ENCODE data around the gene VPS45. TPM values are rescaled to one million over a fixed set of nuclear protein-coding genes. Genes with fewer than 3 reads are reported as not detected.
"Not testable (repeated sequence)": the region's sequence is repeated elsewhere in the genome, so short reads cannot be mapped to it uniquely, and the experiment has no call there.

VPS45 gene
- total and polyA plus RNA-seq, 2 of the 4 experiments (the other 2 are of a cell fraction) = 32.4 to 33.3 TPM

DNA sequence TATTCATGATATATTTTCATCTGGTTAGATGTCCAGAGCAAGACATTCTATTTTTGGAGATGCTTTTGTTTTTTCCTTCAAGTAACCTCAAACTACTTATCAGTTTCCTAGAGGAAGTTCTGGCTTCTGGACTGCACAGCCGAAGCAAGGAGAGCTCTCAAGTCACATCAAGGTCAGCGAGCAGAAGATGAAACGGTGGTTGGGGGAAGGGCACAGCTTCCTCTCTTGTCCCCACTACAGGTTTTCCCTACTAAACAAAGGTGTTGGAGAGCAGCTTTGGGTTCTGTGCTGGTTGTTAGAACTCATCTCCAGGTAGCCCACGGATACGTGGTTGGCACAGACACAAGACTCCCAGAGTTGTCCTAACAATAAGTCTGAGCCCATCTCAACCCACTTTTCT lies 77.0 kb downstream of the VPS45 start:
- Histone ChIP-seq H4K91ac (ENCODE audit: insufficient read depth, low read depth, low read length) (no peak overlapping the region), H3K27me3 (ENCODE audit: control insufficient read depth, insufficient read depth, low read length) (no peaks in the 10 kb centered on the region), H2AFZ (replicated peaks; ENCODE audit: low read length, poor library complexity) (no peak overlapping the region), H2AK9ac (replicated peaks; ENCODE audit: low read depth, low read length, poor library complexity) (no peak overlapping the region), H3K18ac (ENCODE audit: low read depth, low read length) (no peak overlapping the region), H2BK15ac (ENCODE audit: low read depth, low read length) (no peak overlapping the region), H3K4me3 (ENCODE audit: insufficient read depth, low read depth, low read length) (no peak overlapping the region), H2BK120ac (ENCODE audit: low read depth, low read length) (no peak overlapping the region), H2BK20ac (ENCODE audit: low read depth, low read length) (no peak overlapping the region), H4K5ac (ENCODE audit: low read depth, low read length) (no peak overlapping the region), H3K9me3 (ENCODE audit: control insufficient read depth, insufficient read depth, low read length) (no peaks in the 10 kb centered on the region), H3K79me1 (ENCODE audit: low read depth in 1 of 2, low read length in 2 of 2) (peaks cover 8 to 25% of the 10 kb centered on the region in 2 experiments; a peak in 3 of 4 replicates), H3K4me1 (ENCODE audit: control insufficient read depth, insufficient read depth, low read length) (peaks cover 3% of the 10 kb centered on the region; the same call in 1 of the 2 replicates), H3K23ac (ENCODE audit: low read depth, low read length) (no peak overlapping the region), H3K36me3 (ENCODE audit: control insufficient read depth, insufficient read depth, low read length) (0 out of 2 replicates have a peak, but pooled peaks cover 3% of the 10 kb centered on the region), H3K9ac (ENCODE audit: low read depth, low read length) (no peak overlapping the region), H3K56ac (ENCODE audit: extremely low read depth, insufficient read depth, low read length) (no peak overlapping the region), H2BK5ac (ENCODE audit: low read depth, low read length, poor library complexity, severe bottlenecking) (no peak overlapping the region), H3K4ac (ENCODE audit: low read depth, low read length) (no peak overlapping the region), H3K9me1 (ENCODE audit: insufficient read depth, low read length) (0 out of 2 replicates have a peak, but pooled peaks cover 3% of the 10 kb centered on the region), H4K8ac (ENCODE audit: low read depth in 2 of 2, low read length in 2 of 2) (no peak overlapping the region), H3K4me2 (ENCODE audit: low read depth, low read length) (no peak overlapping the region), H3K14ac (replicated peaks; ENCODE audit: low read depth, low read length) (no peak overlapping the region), H3K27ac (ENCODE audit: insufficient read depth, low read length) (no peak overlapping the region), H2AK5ac (ENCODE audit: low read depth, low read length) (no peak overlapping the region), H4K20me1 (ENCODE audit: insufficient read depth, low read length) (no peaks in the 10 kb centered on the region)
- ChIA-PET POLR2A (ENCODE audit: unreplicated experiment) (no interaction called here), CTCF (no interaction called here)
- no peak for TF ChIP-seq CHD1 (IDR thresholded peaks at IDR 0.05; ENCODE audit: low read depth, low read length)
- TF ChIP-seq MAFK (IDR thresholded peaks at IDR 0.05; ENCODE audit: low read depth, low read length) = no peak
- no peak for TF ChIP-seq BHLHE40 (IDR thresholded peaks at IDR 0.05; ENCODE audit: low read depth, low read length)
- no peak for TF ChIP-seq USF2 (IDR thresholded peaks at IDR 0.05; ENCODE audit: low read depth, low read length)
- TF ChIP-seq POLR2A (IDR thresholded peaks at IDR 0.05; ENCODE audit: low read depth, low read length) = no peak
- no peak for TF ChIP-seq SMC3 (IDR thresholded peaks at IDR 0.05; ENCODE audit: low read depth, low read length)
- intact Hi-C loops (cut with micrococcal nuclease) = loop anchor here (5.0 kb wide), 1 partner anchor 37 kb away; no protein-coding TSS in a partner anchor
- in situ Hi-C loops (cut with MboI; ENCODE audit: low sequenced_read_pairs) = no loop called here
- no peak for DNase-seq
- no CpG with 5 or more reads among the region's 5 CpGs for WGBS, 2 experiments (ENCODE audit: extremely low coverage in 2 of 2, insufficient read length in 1 of 2)
- dilution Hi-C loops (cut with HindIII; ENCODE audit: low sequenced_read_pairs, unreplicated experiment) = no loop called here
- ATAC-seq (ENCODE audit: low read depth) = no peak
- no TSS peak for BruUV-seq (replicated peaks)

DNA sequence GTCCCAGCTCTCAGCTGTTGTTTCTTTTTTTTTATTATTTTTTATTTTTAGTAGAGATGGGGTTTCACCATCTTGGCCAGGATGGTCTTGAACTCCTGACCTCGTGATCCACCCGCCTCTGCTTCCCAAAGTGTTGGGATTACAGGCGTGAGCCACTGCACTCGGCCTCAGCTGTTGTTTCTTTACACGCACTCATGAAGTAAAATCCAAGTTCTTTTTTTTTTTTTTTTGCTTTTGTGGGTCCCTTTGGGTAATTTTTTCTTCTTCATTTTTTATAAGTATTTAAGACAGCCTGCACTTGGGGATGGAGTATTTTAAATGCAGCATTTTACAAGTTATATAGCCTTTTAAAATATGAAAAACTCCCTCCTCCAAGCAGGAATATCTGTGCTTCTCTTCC lies 78.4 kb downstream of the VPS45 start:
- not testable (repeated sequence) for DNase-seq; H3K27ac ChIP-seq (ENCODE audit: insufficient read depth, low read length); H4K5ac ChIP-seq (ENCODE audit: low read depth, low read length)

More for the DNA sequence above, 78.4 kb downstream of the VPS45 start:
- intact Hi-C loops (cut with micrococcal nuclease) = loop anchor here (5.0 kb wide), 1 partner anchor 39 kb away; no protein-coding TSS in a partner anchor
- H3K56ac ChIP-seq (ENCODE audit: extremely low read depth, insufficient read depth, low read length); H3K4me3 ChIP-seq (ENCODE audit: insufficient read depth, low read depth, low read length); H3K14ac ChIP-seq (replicated peaks; ENCODE audit: low read depth, low read length); H2BK20ac ChIP-seq (ENCODE audit: low read depth, low read length); POLR2A ChIA-PET (ENCODE audit: unreplicated experiment); H4K91ac ChIP-seq (ENCODE audit: insufficient read depth, low read depth, low read length); H3K4me1 ChIP-seq (ENCODE audit: control insufficient read depth, insufficient read depth, low read length); H2AK5ac ChIP-seq (ENCODE audit: low read depth, low read length); H3K18ac ChIP-seq (ENCODE audit: low read depth, low read length); H3K4me2 ChIP-seq (ENCODE audit: low read depth, low read length); H3K27me3 ChIP-seq (ENCODE audit: control insufficient read depth, insufficient read depth, low read length); H3K9ac ChIP-seq (ENCODE audit: low read depth, low read length); H2BK15ac ChIP-seq (ENCODE audit: low read depth, low read length); H2BK5ac ChIP-seq (ENCODE audit: low read depth, low read length, poor library complexity, severe bottlenecking); H3K9me1 ChIP-seq (ENCODE audit: insufficient read depth, low read length); H3K23ac ChIP-seq (ENCODE audit: low read depth, low read length); H2AFZ ChIP-seq (replicated peaks; ENCODE audit: low read length, poor library complexity); H2BK120ac ChIP-seq (ENCODE audit: low read depth, low read length); H3K4ac ChIP-seq (ENCODE audit: low read depth, low read length); in situ Hi-C loops (cut with MboI; ENCODE audit: low sequenced_read_pairs); H2AK9ac ChIP-seq (replicated peaks; ENCODE audit: low read depth, low read length, poor library complexity); H4K20me1 ChIP-seq (ENCODE audit: insufficient read depth, low read length); H4K8ac ChIP-seq (ENCODE audit: low read depth in 2 of 2, low read length in 2 of 2); ATAC-seq (ENCODE audit: low read depth); dilution Hi-C loops (cut with HindIII; ENCODE audit: low sequenced_read_pairs, unreplicated experiment); H3K9me3 ChIP-seq (ENCODE audit: control insufficient read depth, insufficient read depth, low read length); H3K36me3 ChIP-seq (ENCODE audit: control insufficient read depth, insufficient read depth, low read length); BruUV-seq (replicated peaks): not testable (repeated sequence)
- WGBS, 2 experiments (ENCODE audit: extremely low coverage in 2 of 2, insufficient read length in 1 of 2) = no CpG with 5 or more reads among the region's 5 CpGs
- CTCF ChIA-PET = interaction anchor here (0.5 to 0.6 kb wide), 2 partner anchors 36 to 678 kb away, joined by 3 to 5 read pairs; no protein-coding TSS in a partner anchor
- peaks cover 8 to 27% of the 10 kb centered on the region in 2 experiments; a peak in 3 of 4 replicates for H3K79me1 ChIP-seq (ENCODE audit: low read depth in 1 of 2, low read length in 2 of 2)
